B cell (primary cell): ENCODE data around the gene IL1RAPL1. TPM values are rescaled to one million over a fixed set of nuclear protein-coding genes. Genes with fewer than 3 reads are reported as not detected.

ENCODE experiments used
- ATAC-seq: fragments of 200-7000 bp; cut with Tn5 transposase; one replicate; pipeline ENCODE4 v1.10.0; 2021; ENCODE audit warnings: low read depth, mild to moderate bottlenecking, moderate number of reproducible peaks, moderate library complexity
- CTCF ChIA-PET: fragments of 350-600 bp; sonication (Branson Sonifier 250); formaldehyde crosslinking; loops from one replicate; lab custom pipeline; 2021; ENCODE audit warnings: antibody characterized with exemption, inconsistent platforms; lab: Charles Lee
- POLR2A ChIA-PET: fragments of 350-600 bp; sonication (Branson Sonifier 250); formaldehyde crosslinking; loops from one replicate; lab custom pipeline; 2021; ENCODE audit warnings: antibody characterized with exemption; lab: Charles Lee
- DNase-seq: peaks from one replicate; pipeline ENCODE4 v3.0.0; 2013
- H2AFZ ChIP-seq: 2 replicates; pipeline ENCODE4 v1.6.1; 2012; ENCODE audit warnings: mild to moderate bottlenecking, low read depth, low read length; ENCODE audit not compliant: insufficient read depth, poor library complexity, severe bottlenecking
- H3K27ac ChIP-seq, 2 donors: 1 replicate in 1 of 2; 2 replicates in 1 of 2; pipeline ENCODE4 v1.5.1; 2012 to 2013; ENCODE audit warnings: low read length in 2 of 2, mild to moderate bottlenecking in 2 of 2, moderate library complexity in 1 of 2
- H3K27me3 ChIP-seq, 4 experiments: fragments of 200-600 bp in 1 of 4; sonication (generic) in 1 of 4; replicated peaks in 1 of 4; 1 replicate in 2 of 4; 2 replicates in 2 of 4; pipeline versions ENCODE4 v1.6.1 to v1.7.0; 2013 to 2016; ENCODE audit warnings: low read length in 3 of 4, mild to moderate bottlenecking in 2 of 4, mixed read lengths in 1 of 4, moderate library complexity in 1 of 4; ENCODE audit not compliant: insufficient read depth in 4 of 4, control insufficient read depth in 3 of 4; ENCODE audit errors: control extremely low read depth in 1 of 4
- H3K36me3 ChIP-seq, 2 experiments: replicated peaks in 1 of 2; 1 replicate in 1 of 2; 2 replicates in 1 of 2; pipeline versions ENCODE4 v1.6.1 to v1.7.1; 2013; ENCODE audit warnings: low read length in 1 of 2; ENCODE audit not compliant: insufficient read depth in 2 of 2, control insufficient read depth in 1 of 2; ENCODE audit errors: control extremely low read depth in 1 of 2, extremely low read depth in 1 of 2
- H3K4me1 ChIP-seq, 2 donors: fragments of 200-600 bp in 1 of 2; sonication (generic) in 1 of 2; 1 replicate in 1 of 2; 2 replicates in 1 of 2; pipeline versions ENCODE4 v1.5.1 to v1.6.1; 2013 to 2017; ENCODE audit warnings: low read length in 2 of 2; ENCODE audit not compliant: control insufficient read depth in 2 of 2, insufficient read depth in 2 of 2
- H3K4me2 ChIP-seq: replicated peaks from 2 replicates; pipeline ENCODE3; 2012; ENCODE audit warnings: mild to moderate bottlenecking, low read depth, low read length; ENCODE audit not compliant: poor library complexity, severe bottlenecking
- H3K4me3 ChIP-seq, 5 experiments: fragments of 200-600 bp in 1 of 5; sonication (generic) in 1 of 5; 1 replicate in 3 of 5; 2 replicates in 2 of 5; pipeline versions ENCODE4 v1.5.1 to v1.7.0; 2011 to 2016; ENCODE audit warnings: low read length in 4 of 5, mild to moderate bottlenecking in 4 of 5, low read depth in 2 of 5, control low read depth in 1 of 5, moderate library complexity in 1 of 5; ENCODE audit not compliant: insufficient read depth in 1 of 5; ENCODE audit errors: control extremely low read depth in 1 of 5, extremely low read depth in 1 of 5
- H3K79me2 ChIP-seq: fragments of 200-600 bp; sonication (generic); one replicate; pipeline ENCODE4 v1.6.0; 2016; ENCODE audit warnings: low read length; ENCODE audit not compliant: control insufficient read depth, insufficient read depth
- H3K9ac ChIP-seq: fragments of 200-600 bp; sonication (generic); 2 replicates; pipeline ENCODE4 v1.6.1; 2017; ENCODE audit warnings: mild to moderate bottlenecking, low read length, moderate library complexity
- H3K9me3 ChIP-seq, 3 donors: one replicate each; pipeline versions ENCODE4 v1.6.1 to v1.7.1; 2013; ENCODE audit warnings: low read length in 2 of 3; ENCODE audit not compliant: control insufficient read depth in 2 of 3, insufficient read depth in 1 of 3; ENCODE audit errors: control extremely low read depth in 1 of 3
- H4K20me1 ChIP-seq: 2 replicates; pipeline ENCODE4 v1.6.0; 2012; ENCODE audit warnings: mild to moderate bottlenecking, low read length; ENCODE audit not compliant: insufficient read depth, control insufficient read depth, poor library complexity, severe bottlenecking
- H3K27ac Mint-ChIP-seq: one replicate; pipeline ENCODE4 v1.8.0; 2021; ENCODE audit warnings: mixed read lengths
- H3K27me3 Mint-ChIP-seq: one replicate; pipeline ENCODE4 v1.8.0; 2021; ENCODE audit warnings: mixed read lengths
- H3K4me1 Mint-ChIP-seq: one replicate; pipeline ENCODE4 v1.8.0; 2021; ENCODE audit warnings: mixed read lengths
- H3K4me3 Mint-ChIP-seq: one replicate; pipeline ENCODE4 v1.8.0; 2021; ENCODE audit warnings: mixed read lengths
- H3K9me3 Mint-ChIP-seq: one replicate; pipeline ENCODE4 v1.8.0; 2022; ENCODE audit warnings: mixed read lengths; ENCODE audit not compliant: insufficient read depth
- CTCF ChIP-seq: fragments of 200-600 bp; IDR thresholded peaks from one replicate; pipeline ENCODE4 v1.8.0; 2022; ENCODE audit warnings: antibody characterized with exemption, mild to moderate bottlenecking
- EZH2 ChIP-seq: IDR thresholded peaks from 2 replicates; pipeline ENCODE4 v1.6.1; 2012; ENCODE audit warnings: borderline replicate concordance, low read depth, mild to moderate bottlenecking, moderate library complexity, low read length; ENCODE audit not compliant: insufficient read depth, poor library complexity, severe bottlenecking
- WGBS: methylation state at CpG from one replicate; pipeline ENCODE4 v1.1.5; 2013; ENCODE audit warnings: missing lambda C conversion rate; ENCODE audit not compliant: insufficient coverage; 5-methylcytosine and 5-hydroxymethylcytosine counted together
- intact Hi-C: fragments of 100-400 bp; cut with micrococcal nuclease; formaldehyde crosslinking; loops from one replicate; pipeline ENCODE4 v1.10.0; 2022
- polyA plus RNA-seq: library from polyadenylated mRNA; depleted of rRNA; stranded (reverse); fragments of >200 nt; gene quantifications from 2 replicates; pipeline ENCODE4 v1.2.3, GENCODE V29; 2012
- total RNA-seq, 2 donors: library from RNA; stranded (reverse); fragments of 120-200 nt in 1 of 2; gene quantifications; 1 replicate in 1 of 2; 2 replicates in 1 of 2; pipeline versions ENCODE4 v1.2.3 to v1.2.4, GENCODE V29; 2013 to 2022

Gene IL1RAPL1
- total and polyA plus RNA-seq, 2 donors (not counting 1 experiment from before 2014, with no cell fraction given): not detected

- Histone ChIP-seq H3K79me2 (no peaks in the 10 kb centered on the region), H2AFZ (no peak overlapping the region), H3K9me3 (no peaks in the 10 kb centered on the region), H3K27me3 (no peaks in the 10 kb centered on the region), H3K36me3 (no peaks in the 10 kb centered on the region), H3K9ac (no peak overlapping the region), H3K27ac (no peak overlapping the region), H4K20me1 (no peaks in the 10 kb centered on the region), H3K4me1 (no peaks in the 10 kb centered on the region), H3K4me3 (no peak overlapping the region), H3K4me2 (no peak overlapping the region)
- H3K27ac Mint-ChIP-seq: no peak overlapping the region
- no peaks in the 10 kb centered on the region for H3K4me1 Mint-ChIP-seq
- intact Hi-C loops: no loop called here
- H3K4me3 Mint-ChIP-seq: no peak overlapping the region
- ATAC-seq: no peak
- 22% methylated on average over 1 of the region's 3 CpGs for WGBS
- POLR2A ChIA-PET: no interaction called here
- no peaks in the 10 kb centered on the region for H3K27me3 Mint-ChIP-seq
- CTCF ChIA-PET: no interaction called here
- TF ChIP-seq CTCF (no peak), EZH2 (no peak)
- H3K9me3 Mint-ChIP-seq: no peaks in the 10 kb centered on the region
- no peak for DNase-seq
Measured at GRCh38 chrX:28709421-28709820, 122.2 kb downstream of the IL1RAPL1 start.

GRCh38 chrX:28717864-28718263 is 130.6 kb downstream of the IL1RAPL1 start:
- intact Hi-C loops: no loop called here
- no peak overlapping the region for H3K4me2 ChIP-seq
- ChIA-PET POLR2A (no interaction called here), CTCF (no interaction called here)
- TF ChIP-seq EZH2: no peak
- no peak for TF ChIP-seq CTCF
- H4K20me1 ChIP-seq: no peaks in the 10 kb centered on the region
- DNase-seq: no peak
- H3K9ac ChIP-seq: no peak overlapping the region
- no peaks in the 10 kb centered on the region for H3K79me2 ChIP-seq
- no peaks in the 10 kb centered on the region for H3K36me3 ChIP-seq
- Mint-ChIP-seq H3K4me1 (no peaks in the 10 kb centered on the region), H3K27me3 (no peaks in the 10 kb centered on the region), H3K9me3 (no peaks in the 10 kb centered on the region), H3K27ac (no peak overlapping the region), H3K4me3 (no peak overlapping the region)
- ATAC-seq: no peak
- H2AFZ ChIP-seq: no peak overlapping the region
- H3K27ac ChIP-seq: no peak overlapping the region
- no peaks in the 10 kb centered on the region for H3K9me3 ChIP-seq
- H3K4me1 ChIP-seq: no peaks in the 10 kb centered on the region
- H3K4me3 ChIP-seq: no peak overlapping the region
- no peaks in the 10 kb centered on the region for H3K27me3 ChIP-seq
